Coronary artery (tissue), 2 donors: ENCODE measurements around the gene FBL.
"Not testable (repeated sequence)": the region's sequence is repeated elsewhere in the genome, so short reads cannot be mapped to it uniquely, and the experiment has no call there.

ENCODE experiments used
- DNase-seq: peaks from one replicate; pipeline ENCODE4 v3.0.0-alpha.2; 2017; ENCODE audit warnings: low spot score
- H3K27ac ChIP-seq, 2 donors: fragments of 200-600 bp; sonication (generic); one replicate each; pipeline ENCODE4 v1.5.1; 2016 to 2019
- H3K4me3 ChIP-seq: fragments of 200-600 bp; sonication (generic); 2 replicates; pipeline ENCODE4 v1.5.1; 2016; ENCODE audit warnings: mild to moderate bottlenecking, moderate library complexity
- CTCF ChIP-seq: fragments of 200-600 bp; sonication (generic); IDR thresholded peaks from one replicate; pipeline ENCODE4 v1.5.1; 2019; ENCODE audit warnings: antibody characterized with exemption

Gene FBL

DNA sequence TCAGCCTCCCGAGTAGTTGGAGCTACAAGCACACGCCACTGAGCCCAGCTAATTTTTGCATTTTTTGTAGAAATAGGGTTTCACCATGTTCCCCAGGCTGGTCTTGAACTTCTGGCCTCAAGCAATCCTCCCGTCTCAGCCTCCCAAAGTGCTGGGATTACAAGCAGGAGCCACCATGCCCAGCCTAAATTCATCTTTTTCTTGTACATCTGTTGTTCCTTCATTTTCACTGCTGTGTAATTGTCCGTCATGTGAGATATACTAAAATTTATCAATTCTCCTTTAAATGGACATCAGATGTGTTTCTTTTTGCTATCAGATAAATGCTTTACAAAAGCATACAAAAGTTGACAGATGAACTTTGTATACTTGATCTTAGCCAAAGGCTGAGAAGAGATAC, 35.1 kb downstream of the FBL start:
- no peak overlapping the region for H3K4me3 ChIP-seq
- TF ChIP-seq CTCF: no peak
- no peak overlapping the region for H3K27ac ChIP-seq
- DNase-seq: no peak

DNA sequence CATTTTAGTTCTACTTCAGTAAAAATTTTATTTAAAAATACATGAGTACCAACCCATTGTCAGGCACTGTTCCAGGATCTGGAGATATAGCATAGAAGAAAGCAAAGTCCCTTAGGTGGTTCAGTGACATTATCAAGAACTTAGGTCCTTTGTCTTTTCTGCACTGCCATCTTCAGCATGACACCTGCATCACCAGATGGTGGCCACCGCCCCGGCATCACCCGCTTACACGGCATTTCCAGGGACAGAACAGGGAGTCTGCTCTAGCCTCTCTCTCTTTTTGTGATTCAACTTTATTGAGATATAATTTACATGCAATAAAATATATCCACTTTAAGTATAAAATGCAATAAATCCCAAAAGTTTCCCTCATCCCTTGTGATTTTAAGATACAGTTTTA, 35.8 kb downstream of the FBL start:
- DNase-seq: no peak
- no peak overlapping the region for H3K27ac ChIP-seq
- no peak for TF ChIP-seq CTCF
- H3K4me3 ChIP-seq: no peak overlapping the region

- Histone ChIP-seq H3K4me3 (no peak overlapping the region), H3K27ac (no peak overlapping the region)
- no peak for DNase-seq
- no peak for TF ChIP-seq CTCF
These were observed 36.8 kb downstream of the FBL start for GRCh38 chr19:39809368-39809767.

- H3K27ac ChIP-seq, H3K4me3 ChIP-seq, DNase-seq: not testable (repeated sequence)
These were observed 37.5 kb downstream of the FBL start for GRCh38 chr19:39808688-39809087.

DNA sequence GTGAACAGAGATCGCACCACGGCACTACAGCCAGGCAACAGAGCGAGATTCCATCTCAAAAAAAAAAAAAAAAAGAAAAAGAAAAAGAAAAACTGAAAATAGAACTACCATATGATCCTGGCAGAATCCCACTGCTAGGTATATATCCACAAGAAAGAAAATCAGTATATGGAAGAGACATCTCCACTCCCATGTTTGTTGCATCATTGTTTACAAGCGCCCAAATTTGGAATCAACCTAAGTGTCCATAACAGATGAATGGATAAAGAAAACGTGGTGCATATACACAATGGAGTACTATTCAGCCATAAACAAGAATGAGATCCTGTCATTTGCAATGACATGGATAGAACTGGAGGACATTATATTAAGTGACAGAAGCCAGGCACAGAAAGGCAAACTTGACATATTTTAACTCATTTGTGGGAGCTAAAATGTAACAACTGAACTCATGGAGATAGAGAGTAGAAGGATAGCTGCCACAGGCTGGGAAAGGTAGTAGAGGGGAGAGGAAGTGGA, 38.3 kb downstream of the FBL start:
- no peak for TF ChIP-seq CTCF
- DNase-seq: no peak
- Histone ChIP-seq H3K4me3 (no peak overlapping the region), H3K27ac (no peak overlapping the region)

- no peak for TF ChIP-seq CTCF
- no peak for DNase-seq
- Histone ChIP-seq H3K4me3 (no peak overlapping the region), H3K27ac (no peak overlapping the region)
These were observed 41.1 kb downstream of the FBL start for GRCh38 chr19:39805104-39805503.

DNA sequence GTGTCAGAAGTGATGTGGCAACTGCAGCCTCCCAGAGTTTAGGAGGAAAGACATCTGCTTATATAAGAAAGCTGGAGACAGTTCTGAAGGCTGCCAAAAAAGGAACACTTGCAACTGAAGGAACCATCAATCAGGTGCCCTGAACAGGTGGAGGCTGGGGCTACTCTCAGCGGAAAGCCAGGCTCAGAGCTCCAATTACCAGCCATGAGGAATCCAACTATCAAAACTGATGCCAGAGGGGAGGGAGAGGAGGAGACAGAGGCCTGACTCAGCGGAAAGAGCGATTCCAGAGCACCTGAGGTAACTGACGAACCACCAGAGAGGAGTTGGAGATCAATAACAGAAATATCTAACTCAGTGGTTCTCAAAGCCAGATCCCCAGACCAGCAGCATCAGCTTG, 43.2 kb downstream of the FBL start:
- DNase-seq: no peak
- H3K4me3 ChIP-seq: no peak overlapping the region
- no peak overlapping the region for H3K27ac ChIP-seq
- TF ChIP-seq CTCF: no peak

DNA sequence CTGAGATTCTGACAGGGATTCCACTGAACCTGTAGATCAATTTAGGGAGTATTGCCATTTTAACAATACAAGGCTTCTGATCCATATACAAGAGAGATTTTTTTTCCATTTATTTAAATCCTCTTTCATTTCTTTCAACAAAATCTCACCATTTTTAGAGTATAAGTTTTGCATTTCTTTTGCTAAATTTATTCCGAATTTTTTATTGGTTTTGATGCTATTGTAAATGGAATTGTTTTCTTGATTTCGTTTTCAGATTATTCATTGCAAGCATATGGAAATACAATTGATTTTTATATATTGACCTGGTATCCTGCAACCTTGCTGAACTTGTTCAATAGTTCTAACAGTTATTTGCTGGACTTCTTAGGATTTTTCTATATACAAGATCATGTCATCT, 49.1 kb downstream of the FBL start:
- TF ChIP-seq CTCF: no peak
- no peak overlapping the region for H3K4me3 ChIP-seq
- DNase-seq: no peak
- no peak overlapping the region for H3K27ac ChIP-seq
